GM15510 (cell line): ENCODE data around the gene CCDC78.

Experiments
- POLR2A ChIP-seq: IDR thresholded peaks from 3 replicates; pipeline ENCODE4 v1.6.1; 2011; ENCODE audit warnings: borderline replicate concordance; ENCODE audit not compliant: insufficient read length; ENCODE audit errors: extremely low read depth

The CCDC78 gene

GRCh38 chr16:714558-715476, 11.4 kb downstream of the CCDC78 start, which contains the start of gene METRN:
METRN (plus strand) TSS chr16:715118; CDS start chr16:715290, 172 bp downstream.
- TF ChIP-seq POLR2A, result peak; percentile 40

GRCh38 chr16:714079-714478, 12.2 kb downstream of the CCDC78 start:
- TF ChIP-seq POLR2A, result no peak

GRCh38 chr16:711548-712320, 14.5 kb downstream of the CCDC78 start:
- TF ChIP-seq POLR2A, result no peak

- TF ChIP-seq POLR2A, result no peak
These were observed 15.2 kb downstream of the CCDC78 start for GRCh38 chr16:711084-711483.

GRCh38 chr16:710500-711075, 15.7 kb downstream of the CCDC78 start:
- no peak for TF ChIP-seq POLR2A

GRCh38 chr16:709566-710499, 16.4 kb downstream of the CCDC78 start:
- TF ChIP-seq POLR2A, result no peak

GRCh38 chr16:708959-709358, 17.3 kb downstream of the CCDC78 start:
- TF ChIP-seq POLR2A, result no peak

- TF ChIP-seq POLR2A, result no peak
These were observed 18.2 kb downstream of the CCDC78 start for GRCh38 chr16:708019-708418.

- no peak for TF ChIP-seq POLR2A
These were observed 19.1 kb downstream of the CCDC78 start for GRCh38 chr16:707062-707538.

GRCh38 chr16:706189-707061, 19.8 kb downstream of the CCDC78 start:
- TF ChIP-seq POLR2A, result no peak

- TF ChIP-seq POLR2A, result no peak
These were observed 20.6 kb downstream of the CCDC78 start, which contains the start of gene FBXL16 for GRCh38 chr16:705431-706188. FBXL16 (minus strand) TSS chr16:705801; CDS start chr16:697405, 8,396 bp downstream.
